ENCODE results near the gene EPB42.

DNA sequence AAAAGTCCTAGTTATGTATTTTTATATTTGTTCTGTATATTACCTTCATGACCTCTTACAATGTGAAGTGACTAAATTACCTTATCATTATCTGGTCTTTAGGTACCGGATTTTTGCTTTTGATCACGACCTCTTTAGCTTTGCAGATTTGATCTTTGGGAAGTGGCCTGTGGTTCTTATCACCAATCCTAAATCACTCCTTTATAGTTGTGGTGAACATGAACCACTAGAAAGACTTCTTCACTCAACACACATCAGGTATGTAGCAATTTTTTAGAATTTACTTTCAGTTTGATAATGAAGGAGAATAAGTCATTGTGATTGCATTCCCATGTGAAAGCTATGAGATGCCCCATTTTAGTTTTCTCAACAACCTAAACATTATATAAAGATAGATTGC lies 69.1 kb downstream of the EPB42 start:
- TF ChIP-seq EZH2 (IDR thresholded peaks at IDR 0.05; ENCODE audit: insufficient read depth, poor library complexity, severe bottlenecking), result no peak
- TF ChIP-seq EZH2phosphoT487 (IDR thresholded peaks at IDR 0.05; ENCODE audit: insufficient read depth, low read depth), result no peak
